Measurements from ENCODE around the gene CFAP57. TPM values are rescaled to one million over a fixed set of nuclear protein-coding genes. Genes with fewer than 3 reads are reported as not detected.
A peak's percentile ranks its signal among the peaks of the same experiment; 100 is the strongest.
"Not testable (repeated sequence)": the region's sequence is repeated elsewhere in the genome, so short reads cannot be mapped to it uniquely, and the experiment has no call there.

CFAP57 gene
- polyA plus RNA-seq, 10 donors, result 0.11 to 0.88 (median 0.21) TPM

GRCh38 chr1:43172527-43172972 is 420 bp downstream of the CFAP57 start:
- peak in 1 of 3 donors; percentile 87 for DNase-seq

DNA sequence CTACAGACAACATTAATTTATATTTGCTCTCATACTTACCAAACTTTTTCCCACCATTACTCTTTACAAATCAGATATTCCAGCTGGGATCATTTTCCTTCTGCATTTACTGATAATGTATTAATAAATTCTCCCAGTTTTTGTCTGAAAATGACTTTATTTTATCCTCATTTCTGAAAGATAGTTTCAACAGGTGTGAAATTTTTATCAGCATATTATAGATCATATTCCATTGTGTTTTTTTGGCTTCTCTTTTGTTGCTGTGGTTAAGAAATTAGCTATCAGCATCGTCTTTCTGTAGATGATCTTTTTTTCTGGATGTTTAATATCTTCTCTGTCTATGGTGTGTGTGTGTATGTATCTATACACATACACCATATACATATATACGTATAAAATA is 2.7 kb downstream of the CFAP57 start:
- DNase-seq, result no peak

- no peak for DNase-seq
Measured at GRCh38 chr1:43177691-43178090, 5.6 kb downstream of the CFAP57 start.

GRCh38 chr1:43184388-43184787 is 12.3 kb downstream of the CFAP57 start:
- DNase-seq, result no peak

DNA sequence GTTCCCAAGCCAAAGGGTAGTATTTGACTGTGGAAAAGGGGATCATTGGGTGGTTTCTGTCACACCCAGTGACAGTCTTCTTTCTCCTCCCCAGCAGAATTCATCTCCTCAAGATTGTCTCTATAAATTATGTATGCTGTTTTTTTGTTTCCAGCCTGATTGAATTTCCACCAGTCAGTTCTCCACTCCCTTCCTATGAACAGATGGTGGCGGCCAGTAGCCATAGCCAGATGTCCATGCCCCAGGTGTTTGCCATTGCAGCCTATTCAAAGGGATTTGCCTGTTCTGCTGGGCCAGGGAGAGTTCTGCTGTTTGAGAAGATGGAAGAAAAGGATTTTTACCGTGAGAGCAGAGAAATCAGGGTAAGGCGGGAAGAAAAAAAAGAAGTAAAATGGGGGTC is 12.9 kb downstream of the CFAP57 start:
- DNase-seq, result no peak

GRCh38 chr1:43188106-43188505 is 16.0 kb downstream of the CFAP57 start:
- DNase-seq, result no peak

DNA sequence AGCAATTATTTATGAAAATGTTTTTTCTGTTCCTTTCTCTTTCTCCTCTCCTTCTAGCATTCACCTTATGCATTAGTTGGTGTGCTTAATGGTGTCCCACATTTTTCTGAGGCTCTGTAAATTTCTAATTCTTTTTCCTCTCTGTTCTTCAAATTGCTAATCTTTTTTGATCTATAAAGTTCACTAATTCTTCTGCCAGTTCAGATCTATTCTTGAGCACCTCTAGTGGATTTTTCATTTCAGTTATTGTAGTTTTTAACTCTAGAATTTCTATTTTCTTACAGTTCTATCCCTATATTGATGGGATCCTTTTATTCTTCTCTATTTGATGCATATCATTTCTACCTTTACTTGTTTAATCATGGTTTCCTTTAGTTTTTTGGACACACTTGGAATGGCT is 22.4 kb downstream of the CFAP57 start:
- no peak for DNase-seq

- DNase-seq, result no peak
Measured at GRCh38 chr1:43197343-43198127, 25.4 kb downstream of the CFAP57 start.

DNA sequence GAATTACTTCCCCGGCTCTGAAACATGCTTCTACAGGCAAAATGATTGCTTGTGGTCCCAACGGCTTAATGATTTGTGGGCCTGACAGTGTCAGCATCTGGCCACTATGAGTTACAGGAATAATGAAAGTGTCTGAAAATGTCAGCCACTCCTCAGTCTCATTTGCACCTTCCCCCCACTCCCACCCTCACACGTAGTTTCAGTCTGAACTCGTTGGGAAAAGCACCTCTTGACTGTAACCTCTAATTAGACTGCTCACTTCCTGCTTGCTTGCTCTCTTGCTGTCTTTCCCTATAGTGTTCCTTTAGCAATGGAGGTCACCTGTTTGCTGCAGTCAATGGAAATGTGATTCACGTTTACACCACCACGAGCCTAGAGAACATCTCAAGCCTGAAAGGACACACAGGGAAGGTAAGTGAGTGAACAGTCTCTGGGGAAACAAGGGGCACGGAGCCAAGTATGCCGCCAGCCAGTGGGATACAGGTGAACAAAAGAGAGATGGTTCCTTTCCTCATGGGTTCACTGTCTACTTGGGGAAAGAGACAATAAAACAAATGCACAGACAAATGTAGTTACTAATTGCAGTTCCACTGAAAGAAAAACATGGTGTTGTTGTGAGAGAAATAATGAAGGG is 27.1 kb downstream of the CFAP57 start:
- DNase-seq, result no peak

DNA sequence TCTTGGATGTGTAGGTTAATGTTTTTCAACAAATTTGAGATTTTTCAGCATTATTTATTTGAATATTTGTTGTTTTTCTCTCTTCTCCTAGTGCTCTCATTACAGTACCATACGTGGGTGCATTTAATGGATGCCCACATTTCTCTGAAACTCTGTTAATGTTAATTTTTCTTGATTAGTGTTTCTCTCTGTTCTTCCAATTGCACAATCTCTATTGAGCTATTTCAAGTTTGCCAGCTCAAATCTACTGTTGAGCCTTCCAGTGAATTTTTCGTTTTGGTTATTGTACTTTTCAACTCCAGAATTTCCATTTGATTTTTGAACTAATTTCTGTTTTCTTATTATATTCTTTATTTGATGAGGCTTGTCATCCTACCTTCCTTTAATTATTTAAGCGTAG is 31.7 kb downstream of the CFAP57 start:
- no peak for DNase-seq

DNA sequence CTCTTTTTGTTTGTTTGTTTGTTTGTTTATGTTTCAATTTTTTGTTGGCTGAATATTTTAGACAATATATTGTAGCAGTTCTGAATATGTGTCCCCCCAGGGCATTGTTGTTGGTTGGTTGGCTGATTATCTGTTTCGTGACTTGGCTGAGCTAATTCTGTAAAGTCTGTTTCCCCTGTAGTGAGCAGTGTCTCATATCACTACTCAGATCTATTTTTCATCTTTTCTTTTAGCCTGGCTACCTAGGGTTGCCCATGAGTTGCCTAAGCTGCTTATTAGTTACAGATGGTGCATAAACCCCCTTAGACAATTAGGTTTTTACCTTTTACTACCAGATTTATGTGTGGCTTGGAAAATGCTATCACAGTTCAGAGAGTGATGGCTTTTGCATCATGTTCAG is 32.3 kb downstream of the CFAP57 start:
- no peak for DNase-seq

GRCh38 chr1:43205671-43206070 is 33.5 kb downstream of the CFAP57 start:
- DNase-seq, result peak in 1 of 3 donors; percentile 18

- DNase-seq, result peak; percentile 34 to 95 (median 71)
Measured at GRCh38 chr1:43206600-43207228, 34.6 kb downstream of the CFAP57 start.

DNA sequence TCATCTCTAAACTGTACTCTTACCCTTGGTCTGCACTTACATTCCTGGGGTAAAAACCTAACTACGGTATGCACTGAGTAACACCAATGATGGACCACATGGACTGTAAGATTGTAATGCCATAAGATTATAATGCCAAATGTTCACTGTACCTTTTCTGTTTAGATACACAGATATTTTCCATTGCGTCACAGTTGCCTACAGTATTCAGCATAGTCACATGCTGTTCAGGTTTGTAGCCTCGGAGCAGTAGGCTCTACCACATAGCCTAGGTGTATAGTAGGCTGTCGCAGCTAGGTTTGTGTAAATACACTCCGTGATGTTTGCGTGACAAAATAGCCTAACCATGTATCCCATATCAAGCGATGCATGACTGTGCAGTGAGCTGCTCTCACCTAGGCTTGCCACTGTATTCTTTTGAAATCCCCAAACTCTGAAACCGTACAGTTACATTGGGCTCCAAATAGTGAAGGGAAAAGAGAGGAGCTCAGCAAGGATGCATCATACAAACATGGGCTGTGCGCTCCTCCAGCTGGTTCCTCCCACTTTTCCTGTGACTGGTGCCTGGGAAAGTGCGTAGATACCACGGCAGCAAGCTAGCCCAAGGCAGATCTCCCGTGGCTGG is 35.2 kb downstream of the CFAP57 start:
- DNase-seq, result no peak

DNA sequence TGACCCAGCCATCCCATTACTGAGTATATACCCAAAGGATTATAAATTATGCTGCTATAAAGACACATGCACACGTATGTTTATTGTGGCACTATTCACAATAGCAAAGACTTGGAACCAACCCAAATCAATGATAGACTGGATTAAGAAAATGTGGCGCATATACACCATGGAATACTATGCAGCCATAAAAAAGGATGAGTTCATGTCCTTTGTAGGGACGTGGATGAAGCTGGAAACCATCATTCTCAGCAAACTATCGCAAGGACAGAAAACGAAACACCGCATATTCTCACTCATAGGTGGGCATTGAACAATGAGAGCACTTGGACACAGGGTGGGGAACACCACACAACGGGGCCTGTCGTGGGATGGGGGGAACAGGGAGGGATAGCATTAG is 36.1 kb downstream of the CFAP57 start:
- not testable (repeated sequence) for DNase-seq

DNA sequence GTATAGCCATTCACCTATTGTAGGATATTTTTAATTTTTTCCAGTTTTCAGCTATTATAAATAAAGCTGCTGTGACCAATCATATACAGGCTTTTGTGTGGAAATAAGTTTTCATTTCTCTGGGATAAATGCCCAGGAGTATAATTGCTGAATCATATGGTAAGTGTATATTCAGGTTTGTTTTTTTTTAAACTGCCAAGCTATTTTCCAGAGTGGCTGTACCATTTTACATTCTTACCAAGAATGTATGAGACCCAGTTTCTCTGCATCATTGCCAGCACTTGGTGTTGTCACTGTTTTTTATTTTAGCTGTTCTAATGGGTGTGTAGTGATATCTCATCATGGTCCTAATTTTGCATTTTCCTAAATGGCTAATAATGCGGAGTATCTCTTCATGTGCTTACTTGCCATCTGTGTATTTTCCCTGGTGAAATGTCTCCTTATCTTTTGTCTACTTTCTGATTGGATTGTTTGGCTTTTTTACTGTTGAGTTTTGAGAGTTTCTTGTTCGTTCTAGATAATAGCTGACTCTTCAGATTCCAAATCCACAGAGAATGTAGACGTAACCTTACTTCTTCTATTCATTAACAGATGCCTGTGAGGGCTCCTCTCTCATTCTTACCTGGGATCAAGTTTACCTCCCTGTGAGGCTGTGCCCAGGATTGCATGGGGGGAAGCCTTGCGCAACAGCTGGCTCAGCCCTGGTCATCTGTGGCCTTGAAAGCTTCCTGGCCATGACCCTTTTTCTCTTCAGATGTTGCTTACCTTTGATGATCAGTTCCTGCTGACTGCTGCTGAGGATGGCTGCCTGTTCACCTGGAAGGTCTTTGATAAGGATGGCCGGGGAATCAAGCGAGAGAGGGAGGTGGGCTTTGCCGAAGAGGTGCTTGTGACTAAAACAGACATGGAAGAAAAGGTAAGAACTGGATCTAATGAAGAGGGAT is 42.6 kb downstream of the CFAP57 start:
- no peak for DNase-seq

- no peak for DNase-seq
Measured at GRCh38 chr1:43217747-43218146, 45.6 kb downstream of the CFAP57 start.

DNA sequence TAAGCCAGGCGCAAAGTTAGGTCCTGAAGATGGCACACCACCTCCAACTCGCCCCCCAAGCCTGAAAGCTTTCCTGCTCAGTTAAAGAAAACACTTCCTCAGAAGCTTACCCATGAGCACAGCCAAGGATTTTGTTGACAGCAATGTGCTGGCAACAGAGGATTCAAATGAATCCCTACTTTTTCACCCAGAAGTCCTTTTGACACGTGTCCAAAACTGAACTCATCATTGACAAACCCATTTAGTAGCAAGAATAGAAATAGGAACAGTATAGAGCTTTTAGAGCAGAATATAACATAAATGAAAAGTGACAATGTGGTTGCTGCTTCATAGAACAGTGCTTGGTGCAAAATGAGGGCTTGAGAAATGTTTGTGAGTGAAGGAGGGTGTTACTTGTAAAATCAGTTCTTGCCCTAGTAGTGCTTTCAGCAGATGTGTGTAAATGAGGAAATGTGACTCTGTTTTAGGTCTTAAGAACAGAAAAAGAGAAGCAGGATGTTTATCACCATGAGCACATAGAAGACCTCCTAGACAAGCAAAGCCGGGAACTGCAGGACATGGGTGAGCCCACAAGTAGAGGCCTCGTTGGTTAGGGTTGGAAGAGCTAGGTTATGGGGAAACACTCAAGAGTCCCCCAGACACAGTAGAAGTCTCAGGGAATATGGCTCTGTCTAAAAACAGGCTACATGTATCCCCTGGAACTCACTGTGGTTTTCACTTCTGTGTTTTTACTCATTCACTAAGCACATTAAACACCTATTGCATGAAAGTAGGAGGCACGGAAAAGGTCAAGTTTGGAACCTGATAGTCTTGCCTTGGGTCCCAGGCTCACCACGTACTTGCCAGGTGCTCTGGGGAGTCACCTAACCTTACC is 49.0 kb downstream of the CFAP57 start:
- no peak for DNase-seq

- no peak for DNase-seq
Measured at GRCh38 chr1:43221797-43222196, 49.7 kb downstream of the CFAP57 start.

DNA sequence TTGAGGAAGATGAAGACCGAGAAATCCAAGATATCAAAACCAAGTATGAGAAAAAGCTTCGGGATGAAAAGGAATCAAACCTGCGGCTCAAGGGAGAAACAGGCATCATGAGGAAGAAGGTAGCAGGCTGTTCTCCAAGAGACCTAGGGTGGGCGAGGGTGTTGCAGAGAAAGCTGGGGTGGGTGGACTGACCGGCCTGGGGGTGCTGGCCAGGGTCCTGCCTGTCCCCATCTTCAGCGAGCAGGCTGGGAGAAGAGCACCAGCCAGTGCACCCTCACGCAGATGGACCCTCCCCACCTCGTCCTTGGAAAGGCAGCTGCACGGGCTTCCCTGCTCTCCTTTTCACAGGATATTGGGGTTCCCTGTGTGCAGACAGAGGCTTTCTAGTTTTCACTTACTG is 50.7 kb downstream of the CFAP57 start:
- DNase-seq, result no peak

All from muscle of back (tissue), 11 donors.